ENCODE results near the gene CELSR2.

CELSR2 gene

GRCh38 chr1:109307274-109308021 is 58.1 kb downstream of the CELSR2 start:
- DNase-seq (ENCODE audit: low read depth), result no peak

- DNase-seq (ENCODE audit: low read depth), result no peak
Measured at GRCh38 chr1:109309347-109309746, 60.0 kb downstream of the CELSR2 start.

DNA sequence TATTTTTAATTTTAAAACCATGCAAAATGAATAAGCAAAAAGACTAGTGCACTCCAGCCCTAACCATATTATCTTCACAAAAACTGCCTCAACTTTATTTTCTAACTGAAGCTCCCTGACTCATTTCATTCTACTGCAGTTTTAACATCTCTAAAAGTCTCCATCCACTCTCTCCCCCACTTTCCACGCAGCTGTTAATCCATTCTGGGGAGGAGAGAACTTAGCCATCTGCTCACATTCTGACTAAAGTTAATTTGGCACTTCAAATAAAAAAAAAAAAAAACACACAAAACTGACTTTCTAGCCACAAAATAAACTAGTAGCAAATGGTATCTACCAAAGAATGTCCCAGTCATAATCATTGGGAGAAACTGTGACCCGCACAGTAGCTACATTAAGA is 62.9 kb downstream of the CELSR2 start:
- no peak for DNase-seq (ENCODE audit: low read depth)

DNA sequence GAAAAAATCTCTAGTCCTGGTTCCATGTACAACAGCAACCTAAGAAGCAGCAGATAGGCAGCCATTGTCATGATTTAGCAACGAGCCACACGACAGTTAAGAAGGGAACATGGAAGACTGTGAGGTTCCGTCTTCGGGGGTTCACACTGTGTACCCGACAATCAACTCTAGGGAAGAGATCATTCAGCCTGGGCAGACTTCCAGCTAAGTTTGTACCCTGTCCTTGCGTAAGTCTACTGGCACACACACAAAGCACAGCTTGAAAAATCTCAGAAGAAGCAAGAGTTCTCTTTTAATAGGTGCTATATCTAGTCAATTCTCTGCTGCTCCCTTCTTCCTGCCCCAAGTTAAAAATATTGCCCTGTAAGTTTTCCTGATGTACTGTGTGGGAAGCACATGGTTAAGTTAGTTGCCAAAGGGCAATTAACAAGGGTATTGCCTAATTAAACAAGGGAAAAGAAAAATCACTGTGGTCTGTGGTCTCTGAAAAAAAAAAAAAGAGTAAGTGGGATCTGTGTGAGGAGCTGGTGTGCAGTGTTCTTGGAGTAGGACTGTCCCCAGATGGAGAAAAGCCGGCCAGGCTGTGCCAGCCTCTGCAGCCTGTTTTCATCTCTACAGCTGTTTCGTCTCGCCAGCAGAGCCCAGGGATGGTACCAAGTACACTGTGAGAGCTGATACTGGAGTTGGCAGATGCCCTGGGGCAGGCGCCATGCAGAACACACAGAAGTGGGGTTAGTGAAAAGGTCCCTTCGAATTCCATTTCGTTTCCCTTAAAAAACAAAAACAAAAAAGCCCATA is 63.8 kb downstream of the CELSR2 start:
- no peak for DNase-seq (ENCODE audit: low read depth)

- DNase-seq (ENCODE audit: low read depth), result no peak
Measured at GRCh38 chr1:109314795-109315194, 65.5 kb downstream of the CELSR2 start.

DNA sequence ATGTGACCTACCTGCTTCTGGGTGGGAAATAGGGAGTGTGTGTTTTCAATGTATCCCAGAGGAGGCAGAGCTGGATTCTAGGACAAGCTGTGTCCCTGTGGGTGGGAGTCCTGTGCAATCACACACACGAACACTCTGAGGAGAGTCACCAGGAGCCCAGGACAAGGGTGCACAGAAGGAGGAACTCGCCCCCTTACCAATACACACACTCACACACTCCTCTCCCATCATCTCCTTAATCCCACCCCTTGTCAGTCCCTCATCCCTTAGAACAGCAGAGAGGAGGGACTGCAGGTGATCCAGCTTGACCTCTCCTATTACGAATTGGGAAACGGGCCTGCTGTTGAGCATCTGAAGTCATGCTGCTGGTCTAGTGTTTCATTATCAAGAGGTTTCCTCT is 65.9 kb downstream of the CELSR2 start:
- DNase-seq (ENCODE audit: low read depth), result no peak

DNA sequence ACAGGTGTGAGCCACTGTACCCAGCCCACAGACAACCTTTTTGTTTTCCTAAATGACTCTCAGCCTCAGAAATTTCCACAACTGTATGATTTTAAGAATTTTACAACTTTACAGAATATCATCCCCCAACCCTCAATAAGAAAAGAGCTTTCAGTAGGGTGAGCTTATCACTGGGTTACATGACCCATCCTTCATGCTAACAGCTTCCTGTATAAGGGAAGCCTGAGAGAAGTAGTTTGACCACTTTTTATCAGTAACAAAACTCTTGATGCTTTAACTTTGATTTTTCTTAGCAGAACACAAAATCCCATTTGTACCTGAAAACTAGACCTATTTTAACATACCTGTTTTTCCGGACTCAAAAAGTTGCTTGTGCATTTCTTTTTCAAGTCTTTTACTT is 67.2 kb downstream of the CELSR2 start:
- no peak for DNase-seq (ENCODE audit: low read depth)

- DNase-seq (ENCODE audit: low read depth), result no peak
Measured at GRCh38 chr1:109319114-109319513, 69.8 kb downstream of the CELSR2 start.

DNA sequence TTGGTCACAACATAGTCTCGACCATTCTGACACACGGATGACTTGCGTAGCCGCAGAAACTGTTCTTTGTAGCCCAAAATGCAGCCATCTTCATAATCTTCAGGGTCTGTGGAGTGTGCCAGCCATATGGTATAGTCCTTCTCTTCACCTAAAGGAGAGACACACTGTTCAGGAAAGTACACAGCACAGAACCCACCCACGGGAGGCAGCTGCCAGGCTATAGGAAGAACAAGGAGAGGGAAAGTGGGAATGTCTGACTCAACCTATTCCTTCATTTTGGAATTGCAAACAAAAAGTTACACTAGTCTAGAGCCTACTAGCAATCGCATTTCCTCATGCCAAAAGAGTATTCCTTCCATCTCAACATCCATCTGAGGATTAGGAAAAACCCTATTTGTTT is 73.6 kb downstream of the CELSR2 start:
- DNase-seq (ENCODE audit: low read depth), result no peak
